NCI-H82 treated with DMSO at 0.1 percent for 48 hours (cell line): ENCODE data around the gene AGAP1.

ENCODE experiments used
- DNase-seq: peaks from one replicate; lab custom pipeline; 2025; ENCODE audit not compliant: unreplicated experiment; lab: John Stamatoyannopoulos, UW

The AGAP1 gene

DNA sequence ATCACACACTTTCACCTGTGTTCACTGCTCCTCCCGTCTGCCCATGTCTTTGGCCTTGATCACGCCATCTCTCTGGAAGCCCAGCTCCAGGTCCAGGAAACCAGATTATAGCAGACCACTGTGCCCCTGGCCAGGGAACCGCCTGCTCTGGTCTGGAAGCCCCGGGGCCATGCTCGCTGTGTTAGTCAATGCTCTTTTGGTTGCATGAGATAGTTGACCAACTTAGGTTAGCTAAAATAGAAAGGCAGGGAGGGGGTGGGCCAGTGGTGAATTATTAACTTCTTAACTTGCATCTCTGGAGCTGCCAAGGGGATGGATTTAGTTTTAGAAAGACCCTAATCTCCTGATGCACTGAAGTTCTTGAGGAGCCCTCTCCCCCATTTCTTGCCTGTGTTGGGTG is 232.7 kb downstream of the AGAP1 start:
- no peak for DNase-seq

DNA sequence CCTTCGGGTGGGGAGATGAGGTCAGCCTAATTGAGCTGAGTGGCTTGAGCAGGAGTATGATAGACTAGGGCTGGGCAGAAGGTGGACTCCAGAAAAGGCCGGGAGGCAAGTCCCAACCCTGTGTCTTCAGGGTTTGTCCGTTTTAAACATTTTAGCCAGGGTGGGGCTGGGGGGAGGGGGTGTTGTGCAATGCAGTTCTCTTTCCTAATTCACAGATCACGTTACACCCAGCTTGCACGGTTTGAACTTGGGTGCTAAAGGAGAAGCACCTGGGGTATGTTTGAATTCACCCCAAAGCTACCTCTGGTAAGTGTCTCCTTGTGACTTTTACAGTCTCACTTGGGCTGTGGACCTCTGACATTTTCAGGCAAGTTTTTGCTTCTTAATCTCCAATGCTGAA is 233.3 kb downstream of the AGAP1 start:
- DNase-seq, result no peak

DNA sequence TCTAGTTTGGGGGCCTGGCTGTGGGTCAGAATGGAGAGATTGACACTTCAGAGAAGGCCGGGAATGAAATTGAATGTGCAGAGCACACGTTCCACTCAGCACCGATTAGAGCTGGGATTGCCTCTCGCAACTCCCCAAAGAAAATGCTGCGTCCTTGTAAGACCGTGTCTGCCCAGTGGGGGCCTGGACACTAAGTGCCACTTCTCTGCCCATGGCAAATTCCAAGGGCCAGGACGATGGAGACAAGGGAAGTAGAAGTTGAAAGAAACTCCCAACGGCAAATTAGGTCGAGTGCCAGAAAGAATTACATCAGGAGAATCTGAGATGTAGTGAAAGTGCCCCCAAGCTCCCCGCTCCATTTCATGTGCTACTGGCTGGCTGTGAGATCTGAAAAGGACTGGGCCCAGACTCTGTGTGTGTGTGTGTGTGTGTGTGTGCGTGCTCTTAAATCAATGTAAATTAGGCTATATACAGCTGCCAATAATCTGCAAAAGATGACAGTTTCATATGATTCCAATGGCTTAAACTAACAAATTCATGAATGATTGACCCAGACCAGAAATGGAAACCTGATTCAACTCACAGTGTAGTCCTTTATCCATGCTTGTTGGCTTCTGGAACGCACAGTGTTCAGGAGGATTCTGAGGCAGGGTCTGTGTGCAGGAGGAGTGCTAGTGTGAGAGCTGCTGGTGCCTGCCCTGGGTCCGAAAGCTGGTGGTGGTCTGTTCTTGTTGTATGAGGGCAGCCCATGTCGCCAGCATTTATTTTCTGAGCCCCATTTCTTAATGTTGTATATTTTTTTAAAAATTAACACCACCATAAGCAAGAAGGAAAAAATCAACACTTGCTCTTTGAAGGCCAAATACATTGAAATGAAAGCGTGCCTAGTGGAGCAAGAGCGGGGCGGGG is 234.3 kb downstream of the AGAP1 start:
- DNase-seq, result no peak

DNA sequence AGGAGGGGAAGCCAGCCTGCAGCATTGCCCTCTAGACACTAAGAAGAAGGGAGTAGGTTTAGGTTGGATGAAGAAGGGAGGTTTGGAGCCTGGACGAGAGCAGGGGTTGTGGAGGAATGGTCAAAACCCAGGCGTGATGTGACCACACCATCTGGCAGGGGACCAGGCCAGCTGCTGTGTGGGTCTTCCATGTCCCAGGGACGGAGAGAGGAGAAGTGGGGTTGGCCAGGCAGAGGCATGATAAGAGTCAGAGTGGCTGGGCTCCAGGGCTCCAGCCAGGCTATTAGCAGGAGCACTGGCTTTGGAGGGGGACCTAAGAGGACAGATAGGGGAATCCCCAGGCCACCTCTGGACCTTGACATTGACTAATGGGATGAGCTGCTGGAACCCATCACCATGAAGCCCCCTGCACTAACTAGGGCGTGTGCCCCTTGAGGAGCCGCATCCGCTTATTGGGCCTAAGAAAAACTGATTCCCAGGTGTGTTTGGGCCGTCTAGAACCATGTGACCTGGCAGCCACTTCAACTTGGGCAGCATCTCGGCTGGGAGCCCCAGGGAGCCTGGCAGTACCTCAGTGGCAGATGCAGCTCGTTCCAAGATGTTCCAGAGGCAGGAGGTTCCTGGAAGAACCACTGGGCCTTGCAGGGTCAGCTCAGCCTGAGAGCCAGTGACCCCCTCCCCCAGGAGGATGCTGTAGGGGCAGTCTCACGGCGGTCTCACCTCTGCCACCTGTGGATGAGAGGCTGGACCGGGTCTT is 235.1 kb downstream of the AGAP1 start:
- DNase-seq, result no peak

DNA sequence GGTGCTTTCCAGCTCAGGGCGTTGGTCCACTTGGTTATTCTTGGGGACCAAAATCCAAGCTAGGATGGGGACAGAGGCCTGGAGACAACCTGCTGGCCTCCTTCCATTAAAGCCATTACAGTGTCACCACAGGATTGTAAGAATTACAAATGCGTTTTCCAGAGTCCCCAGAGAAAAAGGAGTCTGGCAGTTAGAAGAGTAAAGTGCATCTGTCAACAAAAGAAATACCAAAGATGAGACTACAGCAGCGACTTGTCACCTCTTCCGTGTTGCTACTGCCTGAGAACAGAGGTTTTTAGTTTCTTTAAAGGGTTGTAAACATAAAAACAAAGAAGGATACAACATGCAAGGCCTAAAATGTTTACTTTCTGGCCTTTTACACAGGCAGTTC is 235.7 kb downstream of the AGAP1 start:
- DNase-seq, result no peak

DNA sequence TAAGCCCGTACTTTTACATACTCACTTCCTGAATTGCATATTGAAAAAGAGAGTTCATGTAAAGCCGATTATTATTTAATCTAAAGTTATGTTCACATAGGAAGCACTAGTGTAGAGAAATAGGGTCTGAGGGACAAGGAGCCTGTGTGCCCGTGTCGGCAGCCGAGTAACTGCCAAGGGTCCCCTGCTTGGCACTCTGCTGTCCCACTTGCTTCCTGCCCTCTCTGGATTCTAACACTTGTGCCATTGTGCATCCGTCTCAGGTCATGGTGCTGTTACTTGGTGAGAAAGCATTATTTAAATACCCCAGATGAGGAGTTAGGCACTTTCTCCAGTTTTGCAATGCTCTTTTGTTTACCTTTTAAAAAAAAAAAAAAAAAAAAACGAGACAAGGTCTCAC is 236.3 kb downstream of the AGAP1 start:
- DNase-seq, result no peak

DNA sequence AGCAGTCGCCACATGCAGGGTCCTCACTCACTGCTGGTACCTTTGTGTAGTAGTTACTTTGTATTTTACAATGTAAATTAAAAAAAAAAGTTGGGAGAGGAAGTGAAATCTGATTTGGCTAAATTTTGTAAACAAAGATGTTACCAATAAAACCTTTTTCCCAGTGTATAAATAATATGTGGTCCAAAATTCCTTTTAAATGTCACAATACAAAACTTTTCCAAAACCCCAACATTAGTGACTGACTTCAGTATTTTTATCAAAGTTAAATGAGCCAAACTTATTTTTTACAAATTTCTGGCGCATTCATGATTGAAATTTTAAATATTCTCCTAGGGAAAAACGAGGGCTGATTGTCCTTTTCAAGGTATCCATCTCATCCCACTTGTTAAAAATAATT is 239.9 kb downstream of the AGAP1 start:
- no peak for DNase-seq

DNA sequence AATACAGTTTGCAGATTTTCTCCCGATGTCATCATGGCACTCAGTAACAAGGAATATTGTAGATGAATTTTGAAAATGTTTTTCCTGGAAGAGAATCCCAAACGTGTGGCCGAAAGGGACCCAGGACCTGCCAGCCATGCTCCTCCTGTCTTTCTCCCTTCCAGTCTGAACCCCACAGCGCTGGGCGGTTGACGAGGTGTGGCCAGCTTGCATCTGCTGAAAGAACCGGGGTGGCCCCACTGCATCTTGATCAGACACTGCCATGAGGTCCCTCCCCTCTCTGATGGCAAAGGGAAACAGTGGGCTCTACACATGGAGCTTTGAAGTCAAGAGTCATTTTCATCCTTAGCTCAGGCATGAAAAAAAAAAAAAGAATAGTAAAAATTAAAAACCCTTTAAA is 240.3 kb downstream of the AGAP1 start:
- DNase-seq, result no peak

DNA sequence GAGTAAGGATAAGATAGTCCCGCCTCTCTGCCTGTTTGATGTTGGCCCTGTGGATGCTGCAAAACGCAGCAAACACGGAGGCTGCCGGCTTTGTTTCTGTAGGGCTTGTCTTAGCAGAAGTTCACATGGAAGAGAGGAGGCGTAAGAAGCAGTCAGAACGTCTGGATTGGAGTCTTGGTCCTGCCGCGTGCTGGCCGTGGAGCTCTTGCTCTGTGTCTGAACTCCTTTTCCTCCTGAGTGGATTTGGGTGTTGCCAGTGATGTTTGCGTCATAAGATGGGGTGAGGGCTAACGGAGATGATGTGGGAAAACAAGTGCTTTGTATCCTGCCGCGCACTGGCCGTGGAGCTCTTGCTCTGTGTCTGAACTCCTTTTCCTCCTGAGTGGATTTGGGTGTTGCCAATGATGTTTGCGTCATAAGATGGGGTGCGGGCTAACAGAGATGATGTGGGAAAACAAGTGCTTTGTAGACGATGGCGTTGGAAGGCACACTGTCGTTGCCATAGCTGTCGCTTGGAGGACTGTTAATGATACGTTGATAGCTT is 240.9 kb downstream of the AGAP1 start:
- DNase-seq, result no peak

DNA sequence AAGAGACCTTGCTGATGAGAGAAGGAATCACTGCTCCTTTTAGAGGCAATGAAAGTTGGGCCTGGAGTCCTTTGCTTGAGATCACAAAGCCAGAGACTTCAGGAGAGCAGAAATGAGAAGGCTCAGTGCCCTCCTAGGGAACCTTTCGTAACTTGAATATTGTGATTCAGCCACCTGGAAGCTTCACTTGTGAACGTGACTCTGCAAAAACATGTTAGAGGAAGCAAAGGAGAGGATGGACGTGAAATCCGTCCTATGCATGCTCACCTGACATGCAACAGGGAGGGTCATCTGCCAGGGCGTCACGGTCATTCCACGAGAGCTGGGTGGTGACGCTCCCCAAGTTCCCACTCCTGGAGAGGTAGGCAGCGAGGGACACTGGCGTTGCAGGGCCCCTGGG is 243.6 kb downstream of the AGAP1 start:
- no peak for DNase-seq

DNA sequence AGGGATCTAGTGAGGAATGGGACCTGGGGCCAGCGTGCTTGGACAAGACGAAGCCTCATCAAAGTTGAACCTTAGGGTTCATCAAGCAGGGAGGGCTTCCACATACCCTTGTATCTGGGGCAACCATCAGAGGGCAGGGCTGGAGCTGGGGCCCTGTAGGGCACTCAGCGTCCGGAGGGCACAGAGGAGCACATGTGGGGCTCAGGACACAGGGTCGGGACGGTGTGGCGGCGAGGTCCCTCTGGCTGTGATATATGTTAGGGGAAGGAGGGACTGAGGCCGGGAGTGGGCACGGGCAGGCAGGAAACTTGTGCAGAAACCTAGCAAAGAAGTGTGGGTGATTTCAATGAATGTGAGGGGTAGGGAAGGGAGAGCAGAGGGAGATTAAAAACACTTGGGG is 244.0 kb downstream of the AGAP1 start:
- DNase-seq, result no peak

DNA sequence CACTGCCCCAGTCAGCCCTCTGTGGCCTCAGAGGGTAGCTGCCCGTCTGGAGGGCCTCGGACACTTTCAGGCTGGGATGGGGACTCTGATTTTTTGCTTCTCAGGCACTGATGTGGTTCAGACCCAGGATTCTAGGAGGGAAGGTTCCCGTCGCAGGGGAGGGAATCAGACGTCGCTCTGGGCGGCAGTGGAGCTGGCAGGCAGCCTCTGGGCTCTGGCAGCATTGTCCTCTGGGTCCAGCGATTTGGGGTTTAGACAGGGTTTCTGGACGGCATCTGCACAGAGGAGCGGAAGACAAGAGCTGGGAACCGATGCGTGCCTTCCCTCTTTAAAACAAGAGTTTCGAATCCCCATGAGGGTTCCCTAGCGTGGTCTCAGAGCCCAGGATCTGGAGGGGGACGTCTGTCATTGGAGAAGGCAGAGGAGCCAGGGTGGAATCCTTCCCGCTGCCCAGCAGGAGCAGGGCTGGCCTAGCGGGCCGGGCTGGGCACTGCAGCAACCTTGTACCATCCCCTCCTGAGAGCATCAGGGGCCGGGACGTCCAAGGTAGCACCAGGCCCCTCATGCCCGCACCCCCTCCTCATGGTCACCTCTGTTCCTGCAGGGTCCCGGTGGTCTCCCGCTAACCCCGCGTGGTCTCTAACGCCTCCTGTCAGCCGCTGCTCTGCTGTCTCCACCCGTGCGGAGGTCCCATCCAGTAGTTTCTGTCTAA is 246.0 kb downstream of the AGAP1 start:
- no peak for DNase-seq

DNA sequence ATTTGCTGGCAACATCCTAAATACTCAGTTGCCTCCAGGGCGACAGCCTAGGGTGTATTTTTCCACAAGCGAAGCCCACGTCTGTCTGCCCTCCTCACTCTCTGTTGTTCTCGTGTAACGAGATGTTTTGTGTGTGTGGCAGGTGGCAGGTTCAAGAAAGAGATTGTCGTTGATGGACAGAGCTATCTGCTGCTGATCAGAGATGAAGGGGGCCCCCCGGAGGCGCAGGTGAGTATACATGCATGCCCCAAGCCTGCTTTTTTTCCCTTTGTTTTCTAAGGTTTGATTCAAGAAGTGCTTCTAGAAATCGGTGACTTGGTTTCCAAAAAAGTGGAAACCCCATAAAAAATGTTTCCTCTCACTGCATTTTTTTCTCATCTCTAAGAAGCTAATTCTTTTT is 247.0 kb downstream of the AGAP1 start:
- DNase-seq, result peak; percentile 5

DNA sequence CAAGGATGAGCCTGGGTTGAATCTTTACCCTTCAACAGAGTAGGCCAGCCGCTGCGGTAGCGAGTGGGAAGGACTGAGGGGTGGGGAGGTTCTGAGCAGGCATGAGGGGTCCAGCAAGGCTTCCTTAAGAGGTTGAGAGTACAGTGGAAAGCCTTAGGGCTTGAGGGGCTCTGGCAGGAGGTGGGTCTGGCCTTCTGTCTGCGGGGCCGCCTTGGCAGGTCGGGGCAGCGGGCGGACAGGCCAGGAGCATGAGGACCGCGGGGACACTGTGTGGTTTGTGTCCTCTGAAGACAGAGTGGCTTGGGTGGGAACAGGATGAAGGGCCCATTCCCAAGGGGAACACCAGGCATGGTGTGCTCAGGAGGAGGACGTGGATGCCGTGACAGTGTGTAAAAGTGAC is 250.3 kb downstream of the AGAP1 start:
- no peak for DNase-seq

DNA sequence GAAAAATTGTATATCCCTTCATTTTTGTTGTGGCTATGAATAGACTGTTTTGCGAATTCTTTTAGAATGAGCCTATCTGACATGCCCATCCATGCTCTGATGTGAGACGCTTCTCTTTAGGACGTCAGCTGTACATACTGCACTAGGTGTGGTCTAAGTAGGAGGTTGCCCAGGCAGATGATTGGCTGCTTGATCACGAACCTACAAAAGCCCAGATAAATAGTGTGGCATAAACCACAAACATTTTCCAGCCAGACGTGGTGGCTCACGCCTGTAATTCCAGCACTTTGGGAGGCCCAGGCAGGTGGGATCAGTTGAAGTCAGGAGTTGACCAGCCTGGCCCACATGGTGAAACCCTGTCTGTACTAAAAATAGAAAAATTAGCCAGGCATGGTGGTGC is 251.8 kb downstream of the AGAP1 start:
- DNase-seq, result no peak

DNA sequence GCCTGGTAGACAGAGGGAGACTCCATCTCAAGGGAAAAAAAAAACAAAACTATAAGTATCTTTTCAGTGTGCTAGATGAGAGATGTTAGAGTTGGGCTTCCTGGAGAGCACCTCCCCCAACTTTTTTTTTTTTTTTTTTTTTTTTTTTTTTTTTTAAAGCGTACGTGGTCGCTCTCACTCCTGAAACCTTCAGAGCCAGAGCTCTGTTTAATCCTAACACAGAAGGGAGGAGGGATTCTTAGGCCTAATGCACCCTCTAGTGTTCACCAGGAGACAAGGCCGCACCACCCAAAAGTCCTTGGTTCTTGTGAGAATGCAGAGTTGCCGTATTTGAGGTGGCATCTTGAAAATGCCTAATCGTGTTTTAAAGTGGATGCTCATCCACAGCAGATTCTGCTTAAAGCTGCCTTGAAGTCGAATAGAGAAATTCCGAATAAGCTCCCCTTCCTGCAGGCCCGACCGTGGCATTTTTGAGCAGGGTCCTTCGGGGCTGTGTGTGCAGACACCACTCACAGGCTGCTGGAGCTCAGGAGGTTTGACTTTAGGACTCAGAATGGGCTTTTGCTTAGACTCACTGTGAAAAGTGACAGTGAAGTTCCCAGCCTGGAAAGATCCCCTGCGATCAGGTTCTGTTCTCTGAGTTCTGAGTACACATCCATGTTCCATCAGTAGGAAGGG is 252.6 kb downstream of the AGAP1 start:
- DNase-seq, result peak; percentile 56

DNA sequence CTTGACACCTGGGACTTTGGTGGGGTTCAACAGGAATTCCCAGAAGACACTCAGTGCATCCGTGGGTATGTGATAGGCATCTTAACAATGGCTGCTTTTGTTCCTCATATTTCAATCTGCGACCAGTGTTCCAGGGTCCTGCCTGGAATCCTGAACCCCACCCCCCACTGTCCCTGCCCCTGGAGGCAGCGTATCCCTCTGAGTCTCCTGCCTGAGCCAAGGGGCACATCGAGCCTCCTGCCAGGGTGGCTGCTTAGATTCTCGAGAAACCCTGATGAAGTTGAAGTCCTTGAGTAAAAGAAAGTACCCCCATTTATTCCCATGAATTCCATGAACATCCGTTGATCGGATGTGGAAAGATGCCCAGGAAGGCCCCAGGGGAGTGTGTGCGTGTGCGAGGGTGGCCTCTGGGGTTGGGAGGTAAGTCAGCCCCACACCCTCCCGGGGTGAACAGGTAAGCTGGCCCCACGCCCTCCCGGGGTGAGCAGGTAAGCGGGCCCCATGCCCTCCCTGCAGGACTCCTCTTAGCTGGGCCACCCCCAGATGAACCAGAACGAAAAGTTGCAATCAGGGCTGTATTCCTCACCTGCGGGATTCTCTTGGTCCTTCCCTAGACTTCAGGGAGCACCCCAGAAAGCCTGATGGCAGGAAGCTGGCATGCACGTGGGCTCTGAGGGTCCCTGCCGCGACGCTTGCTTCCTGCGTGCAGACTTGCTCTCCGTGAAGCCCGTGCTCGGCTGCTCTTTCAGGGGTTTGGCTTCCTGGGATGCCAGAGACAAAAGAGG is 253.3 kb downstream of the AGAP1 start:
- no peak for DNase-seq

DNA sequence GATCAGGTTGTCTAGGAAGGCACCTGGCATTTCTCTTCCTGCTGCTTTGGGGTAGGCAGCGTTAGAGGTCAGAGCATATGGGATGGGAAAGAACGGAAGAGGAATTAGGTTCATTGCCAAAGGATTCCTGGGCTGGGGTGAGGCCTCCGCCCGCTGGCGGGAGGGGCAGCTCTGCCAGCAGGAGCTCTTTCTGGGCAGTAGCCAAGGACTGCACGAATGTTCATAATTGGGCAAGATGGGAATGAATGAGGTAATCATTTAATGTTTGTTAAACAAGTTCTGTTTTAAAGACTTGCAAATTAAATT is 253.9 kb downstream of the AGAP1 start:
- DNase-seq, result no peak

DNA sequence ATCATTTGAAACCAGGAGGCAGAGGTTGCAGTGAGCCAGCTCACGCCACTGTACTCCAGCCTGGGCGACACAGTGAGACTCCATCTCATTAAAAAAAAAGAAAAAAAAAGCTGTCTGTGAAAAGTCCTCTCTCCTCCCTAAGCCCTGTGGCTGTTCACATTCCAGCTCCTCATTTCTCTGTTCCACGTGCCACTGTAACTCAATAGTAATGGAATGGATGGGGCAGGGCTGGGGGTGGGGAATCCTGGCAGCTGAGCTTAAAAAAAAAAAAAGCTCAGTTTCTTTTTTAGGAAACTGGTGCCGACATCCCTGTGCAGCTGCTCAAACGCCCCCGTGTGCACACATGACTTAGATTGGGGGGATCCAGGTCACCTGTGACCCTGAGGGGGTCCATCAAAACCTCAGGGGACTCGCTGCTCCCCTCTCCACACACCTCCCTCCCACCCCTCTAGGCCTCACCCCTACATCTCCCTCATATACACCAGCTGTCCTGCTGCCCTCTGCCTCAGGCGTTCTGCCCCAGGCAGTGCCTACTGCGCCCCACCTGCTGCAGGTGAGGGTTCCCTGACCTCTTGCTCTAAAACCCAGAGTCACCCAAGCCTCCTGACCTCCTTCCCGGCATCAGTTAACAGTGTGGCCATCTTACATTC is 255.4 kb downstream of the AGAP1 start:
- DNase-seq, result no peak

DNA sequence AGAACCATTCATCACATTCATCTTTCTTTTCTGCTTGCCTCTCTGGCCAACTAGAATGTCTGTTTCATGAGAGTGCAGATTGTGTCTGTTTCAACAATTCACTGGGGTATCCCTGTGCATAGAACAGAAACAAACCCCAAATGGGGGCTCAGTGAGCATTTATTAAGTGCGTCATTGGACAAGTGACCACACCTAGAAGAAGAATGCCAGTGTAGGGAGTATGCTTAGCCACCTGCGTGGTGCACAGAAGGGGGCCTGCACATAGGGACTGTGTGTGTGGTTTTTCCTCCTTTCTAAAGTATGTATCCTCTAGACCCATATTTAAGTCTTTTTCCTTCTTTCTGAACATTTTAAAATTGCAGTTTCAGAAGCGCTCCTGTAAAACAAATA is 255.9 kb downstream of the AGAP1 start:
- DNase-seq, result no peak
